Activated CD4-positive, alpha-beta T cell treated with anti-CD3 and anti-CD28 coated beads for 24 hours (primary cell): ENCODE measurements around the gene TMEM184A.
"Not testable (repeated sequence)": the region's sequence is repeated elsewhere in the genome, so short reads cannot be mapped to it uniquely, and the experiment has no call there.

Source experiments
- DNase-seq, 2 donors: peaks; one replicate each; pipeline ENCODE4 v3.0.0-alpha.2; 2020; ENCODE audit warnings: low read depth in 2 of 2

The TMEM184A gene

GRCh38 chr7:1590476-1590875, 34.5 kb upstream of the TMEM184A start:
- DNase-seq, result no peak

DNA sequence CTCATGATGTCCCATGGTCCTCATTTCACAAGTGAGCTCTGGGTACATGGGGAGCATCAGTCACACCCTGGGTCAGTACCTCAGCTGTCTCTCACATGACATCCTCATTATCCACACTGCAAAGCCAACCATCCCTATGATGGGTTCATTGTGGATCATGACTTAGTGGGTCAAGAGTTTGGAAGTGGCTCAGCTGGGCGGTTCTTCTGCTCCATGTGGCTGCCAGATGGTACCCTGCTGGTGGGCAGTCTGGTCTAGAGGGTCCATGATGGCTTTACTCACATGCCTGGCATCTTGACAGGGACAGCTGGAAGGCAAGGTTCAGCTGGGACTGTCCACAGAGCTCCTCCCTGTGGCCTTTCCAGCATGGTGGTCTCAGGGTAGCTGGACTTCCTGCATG, 33.0 kb upstream of the TMEM184A start:
- DNase-seq, result no peak

GRCh38 chr7:1587738-1588137, 31.7 kb upstream of the TMEM184A start:
- no peak for DNase-seq

GRCh38 chr7:1586827-1587705, 31.1 kb upstream of the TMEM184A start:
- no peak for DNase-seq

DNA sequence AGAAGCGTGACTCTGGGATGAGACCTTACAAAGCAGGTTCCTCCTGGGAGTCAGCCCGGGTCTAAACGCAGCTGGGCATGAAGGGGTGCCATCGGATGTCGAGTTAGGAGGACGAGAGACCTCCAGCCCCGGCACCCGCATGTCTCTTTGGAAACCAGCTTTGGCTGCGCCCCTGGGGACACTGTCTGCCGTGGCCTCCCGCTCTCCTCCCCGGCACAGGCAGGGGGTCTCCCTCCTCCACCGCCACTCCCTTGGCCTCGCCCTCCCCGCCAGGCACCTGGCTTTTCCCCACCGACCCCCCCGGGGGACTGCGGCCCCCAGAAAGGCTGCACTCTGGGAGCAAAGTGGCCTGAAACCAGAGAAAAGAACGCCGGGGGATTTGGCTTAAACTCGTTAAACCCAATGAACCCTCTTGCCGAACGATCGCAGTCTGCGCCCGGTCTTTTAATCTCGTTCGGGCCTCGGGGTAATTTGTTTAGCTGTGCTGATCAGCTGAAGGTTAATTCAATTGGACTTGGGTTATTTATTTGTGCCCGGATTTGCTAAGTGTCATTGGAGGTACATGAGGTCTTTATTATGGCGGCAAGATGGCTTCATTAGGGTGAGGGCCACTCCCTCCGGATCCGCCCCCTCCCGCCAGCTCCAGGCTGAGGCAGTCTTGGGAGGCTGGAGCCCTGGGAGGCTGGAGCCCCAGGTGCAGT, 30.3 kb upstream of the TMEM184A start:
- DNase-seq, result no peak

DNA sequence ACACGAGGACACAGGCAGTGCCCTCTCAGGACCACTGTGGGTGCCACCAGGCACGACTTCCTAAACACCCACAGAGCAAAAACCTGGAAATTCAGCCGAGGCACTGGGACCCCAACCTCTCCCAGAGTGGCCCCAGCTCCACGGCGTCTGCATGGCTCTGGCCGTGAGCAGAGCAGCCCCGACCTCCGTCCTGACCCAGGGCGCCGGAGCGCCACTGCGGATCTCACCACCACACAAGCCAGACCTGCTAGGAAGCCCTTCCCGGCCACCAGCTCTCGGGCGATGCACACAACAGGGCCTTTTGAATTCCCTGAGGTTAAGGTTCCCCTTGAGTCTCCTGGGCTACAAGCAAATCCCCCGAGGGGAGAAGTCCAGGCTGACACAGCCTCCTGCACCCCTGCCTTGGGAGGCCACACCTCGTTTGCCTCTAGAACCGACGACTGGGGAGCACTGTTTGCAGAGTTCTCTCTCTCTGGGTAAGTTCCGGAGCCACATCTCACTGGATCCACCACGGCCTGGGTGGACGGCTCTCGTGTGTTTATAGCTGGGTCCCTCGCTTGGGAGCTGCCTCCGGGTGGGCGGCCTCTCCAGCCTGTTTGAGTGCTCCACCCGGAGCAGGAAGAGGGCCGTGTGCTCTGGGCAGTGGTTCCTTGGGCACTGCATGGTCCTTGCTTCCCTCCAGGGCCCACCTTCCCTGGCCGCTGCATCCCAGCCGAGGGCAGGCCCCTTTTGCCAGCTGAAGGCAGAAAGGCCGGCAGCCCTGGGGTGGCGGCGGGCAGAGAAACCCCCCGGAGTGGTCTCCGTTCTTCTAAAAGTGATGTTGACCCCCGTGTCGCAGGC, 29.4 kb upstream of the TMEM184A start:
- no peak for DNase-seq

DNA sequence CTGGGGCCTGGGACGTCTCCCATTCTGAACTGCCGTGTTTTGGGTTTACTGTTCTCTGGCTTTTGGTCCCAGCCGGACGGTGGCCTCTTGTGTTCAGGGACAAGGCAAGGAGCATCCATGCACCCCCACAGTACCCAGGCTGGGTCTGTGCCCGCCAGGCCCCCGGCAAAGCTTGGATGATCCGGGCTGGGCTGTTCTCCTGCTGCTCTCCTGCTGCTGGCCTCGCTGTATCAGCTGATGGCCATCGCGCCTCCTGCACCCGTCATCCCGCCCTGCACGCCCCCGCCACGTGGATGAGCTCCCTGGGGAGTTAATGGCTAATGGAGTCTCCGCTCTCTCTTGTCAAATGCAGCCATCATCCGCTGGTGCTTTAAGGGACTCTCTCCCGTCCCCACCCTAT, 28.7 kb upstream of the TMEM184A start:
- no peak for DNase-seq

DNA sequence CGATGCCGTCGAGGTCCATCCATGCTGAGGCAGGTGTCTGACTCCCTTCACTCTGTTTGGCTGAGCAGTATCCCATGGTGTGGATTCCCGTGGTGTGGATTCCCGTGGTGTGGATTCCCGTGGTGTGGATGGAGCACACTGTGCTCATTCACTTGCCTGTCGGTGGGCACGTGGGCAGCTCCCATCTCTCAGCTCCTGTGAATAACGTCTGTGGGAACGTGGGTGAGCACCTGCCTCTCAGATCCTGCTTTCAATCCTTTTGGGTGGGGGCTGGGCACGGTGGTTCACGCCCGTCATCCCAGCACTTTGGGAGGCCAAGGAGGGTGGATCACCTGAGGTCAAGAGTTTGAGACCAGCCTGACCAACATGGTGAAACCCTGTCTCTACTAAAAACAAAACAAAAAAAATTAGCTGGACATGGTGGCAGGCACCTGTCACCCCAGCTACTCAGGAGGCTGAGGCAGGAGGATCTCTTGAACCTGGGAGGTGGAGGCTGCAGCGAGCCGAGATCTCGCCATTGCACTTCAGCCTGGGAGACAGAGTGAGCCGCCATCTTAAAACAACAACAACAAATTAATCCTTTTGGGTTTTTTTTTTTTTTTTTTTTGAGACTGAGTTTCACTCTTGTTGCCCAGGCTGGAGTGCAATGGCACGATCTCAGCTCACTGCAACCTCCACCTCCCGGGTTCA, 27.4 kb upstream of the TMEM184A start:
- not testable (repeated sequence) for DNase-seq

- no peak for DNase-seq
Observed at GRCh38 chr7:1580422-1581030, 24.5 kb upstream of the TMEM184A start.

GRCh38 chr7:1579481-1580421, 23.7 kb upstream of the TMEM184A start:
- DNase-seq, result peak; percentile 64

DNA sequence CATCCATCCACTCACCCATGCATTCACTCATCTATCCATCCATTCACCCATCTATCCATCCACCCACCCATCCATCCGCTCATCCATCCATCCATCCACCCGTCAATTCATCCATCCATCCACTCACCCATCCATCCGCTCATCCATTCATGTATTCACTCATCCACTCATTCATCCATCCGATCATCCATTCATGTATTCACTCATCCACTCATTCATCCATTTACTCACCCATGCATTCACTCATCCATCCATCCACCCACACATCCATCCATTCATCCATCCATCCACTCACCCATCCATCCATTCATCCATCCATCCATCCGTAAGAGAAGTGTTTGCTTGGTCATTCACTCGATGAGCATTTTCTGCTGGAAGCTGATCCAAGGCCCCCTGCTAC, 22.5 kb upstream of the TMEM184A start:
- DNase-seq, result no peak

DNA sequence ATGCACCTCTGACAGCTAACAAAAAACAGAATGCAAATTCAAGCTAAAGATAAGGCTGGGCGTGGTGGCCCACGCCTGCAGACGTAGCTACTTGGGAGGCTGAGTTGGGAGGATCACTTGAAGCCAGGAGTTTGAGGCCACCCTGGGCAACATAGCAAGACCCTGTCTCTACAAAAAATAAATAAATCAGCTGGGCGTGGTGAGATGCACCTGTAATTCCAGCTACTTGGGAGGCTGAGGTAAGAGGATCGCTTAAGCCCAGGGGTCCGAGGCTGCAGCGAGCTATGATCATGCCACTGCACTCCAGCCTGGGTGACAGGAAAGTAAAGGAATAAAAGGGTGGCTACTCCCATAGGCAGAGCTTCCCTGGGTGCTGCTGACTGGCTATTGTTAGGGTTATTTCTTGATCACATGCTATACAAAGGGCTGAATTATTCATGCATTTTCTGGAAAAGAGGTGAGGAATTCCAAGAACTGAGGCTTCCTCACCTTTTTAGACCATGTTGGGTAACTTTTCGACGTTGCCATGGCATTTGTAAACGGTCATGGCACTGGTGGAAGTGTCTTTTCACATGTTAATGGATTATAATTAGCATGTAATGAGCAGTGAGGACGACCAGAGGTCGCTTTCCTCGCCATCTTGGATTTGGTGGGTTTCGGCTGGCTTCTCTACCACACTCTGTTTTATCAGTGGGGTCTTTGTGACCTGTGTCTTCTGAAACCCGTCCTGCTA, 20.7 kb upstream of the TMEM184A start:
- no peak for DNase-seq

- no peak for DNase-seq
Observed at GRCh38 chr7:1575809-1576208, 19.8 kb upstream of the TMEM184A start.

- DNase-seq, result no peak
Observed at GRCh38 chr7:1572111-1572822, 16.3 kb upstream of the TMEM184A start.

- peak; percentile 86 for DNase-seq
Observed at GRCh38 chr7:1569833-1570632, 14.0 kb upstream of the TMEM184A start, which contains the start of gene PSMG3. Gene PSMG3 (minus strand): TSS chr7:1570032. CDS start chr7:1569339, 693 bp downstream.

DNA sequence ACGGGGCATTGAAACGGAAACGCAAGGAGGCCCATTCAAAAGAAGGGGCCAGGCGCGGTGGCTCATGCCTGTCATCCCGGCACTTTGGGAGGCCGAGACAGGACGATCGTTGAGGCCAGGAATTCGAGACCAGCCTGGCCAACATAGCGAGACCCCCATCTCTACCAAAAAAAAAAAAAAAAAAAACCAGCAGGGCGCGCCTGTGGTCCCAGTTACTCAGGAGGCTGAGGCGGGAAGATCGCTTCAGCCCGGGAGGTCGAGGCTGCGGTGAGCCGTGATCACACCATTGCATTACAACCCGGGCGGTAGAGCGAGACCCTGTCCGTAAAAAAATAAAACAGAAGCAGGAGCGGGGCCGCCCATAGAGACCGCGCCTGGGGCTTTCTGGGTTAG, 13.4 kb upstream of the TMEM184A start:
- DNase-seq, result no peak

DNA sequence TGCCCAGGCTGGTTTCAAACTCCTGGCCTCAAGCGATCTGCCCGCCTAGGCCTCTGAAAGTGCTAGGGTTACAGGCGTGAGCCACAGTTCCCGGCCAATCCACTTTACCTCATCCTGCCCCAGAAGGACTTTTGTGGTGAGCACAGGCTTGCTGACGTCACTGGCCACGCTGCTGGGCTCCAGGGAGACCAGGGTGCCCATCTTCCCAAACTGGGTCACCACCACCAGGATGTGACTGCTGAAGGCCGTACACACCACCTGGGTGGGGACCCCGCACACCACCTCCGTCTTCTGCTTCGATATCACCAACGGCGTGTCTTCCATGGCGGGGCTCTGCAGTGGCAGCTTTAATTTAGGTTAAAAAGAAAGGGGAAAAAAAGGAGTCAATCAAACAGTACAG, 13.0 kb upstream of the TMEM184A start:
- no peak for DNase-seq
